Activated T-cell treated with anti-CD3 and anti-CD28 coated beads, Interleukin-2, amount 50 U/mL, for 4 hours (primary cell): ENCODE data around the gene PISD. TPM values are rescaled to one million over a fixed set of nuclear protein-coding genes. Genes with fewer than 3 reads are reported as not detected.
"Not testable (repeated sequence)": the region's sequence is repeated elsewhere in the genome, so short reads cannot be mapped to it uniquely, and the experiment has no call there.

Source experiments
- ATAC-seq, 2 donors: fragments of 200-7000 bp; cut with Tn5 transposase; one replicate each; pipeline ENCODE4 v1.10.0; 2021
- DNase-seq: peaks from one replicate; pipeline ENCODE4 v3.0.0-alpha.2; 2020
- H3K27me3 Mint-ChIP-seq: one replicate; pipeline ENCODE4 v1.8.0; 2021; ENCODE audit warnings: low read depth, mixed read lengths
- H3K36me3 Mint-ChIP-seq: one replicate; pipeline ENCODE4 v1.8.0; 2022; ENCODE audit warnings: mixed read lengths; ENCODE audit not compliant: insufficient read depth
- H3K4me1 Mint-ChIP-seq: one replicate; pipeline ENCODE4 v1.8.0; 2021; ENCODE audit warnings: low read depth, mixed read lengths
- H3K4me3 Mint-ChIP-seq: one replicate; pipeline ENCODE4 v1.8.0; 2021; ENCODE audit warnings: mild to moderate bottlenecking, moderate library complexity, mixed read lengths
- H3K9me3 Mint-ChIP-seq: one replicate; pipeline ENCODE4 v1.8.0; 2021; ENCODE audit warnings: mixed read lengths
- total RNA-seq, 3 donors: library from RNA; stranded (reverse); gene quantifications; one replicate each; pipeline ENCODE4 v1.2.1, GENCODE V29; 2021

The PISD gene
- 100 to 1,000 TPM in 1 of 3 donors, 10 to 100 TPM in 2; 80.0 to 101 (median 81.2) TPM for total RNA-seq

GRCh38 chr22:31661851-31662667 is at the start of gene PISD:
Gene PISD, minus strand, starts transcription at chr22:31662215. Its CDS starts 7 bp downstream, at chr22:31662208.
- no peaks in the 10 kb centered on the region for H3K9me3 Mint-ChIP-seq
- peak; percentile 87 to 88 for ATAC-seq
- DNase-seq: peak; percentile 96
- H3K4me1 Mint-ChIP-seq: peaks cover 37% of the 10 kb centered on the region
- no peaks in the 10 kb centered on the region for H3K27me3 Mint-ChIP-seq
- H3K36me3 Mint-ChIP-seq: peaks cover 8% of the 10 kb centered on the region
- H3K4me3 Mint-ChIP-seq: peak within 1 kb of the TSS; percentile 98

DNA sequence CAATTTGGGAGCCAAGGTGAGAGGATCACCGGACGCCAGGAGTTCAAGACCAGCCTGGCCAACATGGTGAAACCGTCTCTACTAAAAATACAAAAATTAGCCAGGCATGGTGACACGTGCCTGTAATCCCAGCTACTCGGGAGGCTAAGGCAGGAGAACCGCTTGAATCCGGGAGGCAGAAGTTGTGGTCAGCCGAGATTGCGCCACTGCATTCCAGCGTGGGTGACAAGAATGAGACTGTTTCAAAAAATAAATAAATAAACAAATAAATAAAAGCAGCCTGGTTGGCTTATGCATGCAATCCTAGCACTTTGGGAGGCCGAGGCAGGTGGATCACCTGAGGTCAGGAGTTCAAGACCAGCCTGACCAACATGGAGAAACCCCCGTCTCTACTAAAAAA is 49.2 kb upstream of the PISD start:
- not testable (repeated sequence) for H3K27me3 Mint-ChIP-seq, H3K4me1 Mint-ChIP-seq, ATAC-seq, H3K9me3 Mint-ChIP-seq, DNase-seq, H3K4me3 Mint-ChIP-seq
- peaks cover 37% of the 10 kb centered on the region for H3K36me3 Mint-ChIP-seq

DNA sequence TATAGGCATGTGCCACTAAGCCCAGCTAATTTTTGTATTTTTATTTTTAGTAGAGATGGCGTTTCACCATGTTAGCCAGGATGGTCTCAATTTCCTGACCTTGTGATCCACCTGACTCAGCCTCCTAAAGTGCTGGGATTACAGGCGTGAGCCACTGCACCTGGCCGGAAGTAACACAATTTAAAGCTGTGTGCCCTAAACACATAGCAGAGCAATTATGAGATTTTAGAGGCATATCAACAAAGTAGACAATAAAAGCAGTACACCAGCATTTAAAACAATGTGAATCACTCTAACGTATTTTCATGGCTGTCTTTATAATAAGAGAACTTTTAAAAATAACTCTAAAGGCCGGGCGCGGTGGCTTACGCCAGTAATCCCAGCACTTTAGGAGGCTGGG is 45.5 kb upstream of the PISD start:
- no peaks in the 10 kb centered on the region for H3K4me1 Mint-ChIP-seq
- no peaks in the 10 kb centered on the region for H3K27me3 Mint-ChIP-seq
- no peaks in the 10 kb centered on the region for H3K9me3 Mint-ChIP-seq
- no peak for ATAC-seq
- no peak for DNase-seq
- H3K4me3 Mint-ChIP-seq: no peak overlapping the region
- H3K36me3 Mint-ChIP-seq: peaks cover 27% of the 10 kb centered on the region

DNA sequence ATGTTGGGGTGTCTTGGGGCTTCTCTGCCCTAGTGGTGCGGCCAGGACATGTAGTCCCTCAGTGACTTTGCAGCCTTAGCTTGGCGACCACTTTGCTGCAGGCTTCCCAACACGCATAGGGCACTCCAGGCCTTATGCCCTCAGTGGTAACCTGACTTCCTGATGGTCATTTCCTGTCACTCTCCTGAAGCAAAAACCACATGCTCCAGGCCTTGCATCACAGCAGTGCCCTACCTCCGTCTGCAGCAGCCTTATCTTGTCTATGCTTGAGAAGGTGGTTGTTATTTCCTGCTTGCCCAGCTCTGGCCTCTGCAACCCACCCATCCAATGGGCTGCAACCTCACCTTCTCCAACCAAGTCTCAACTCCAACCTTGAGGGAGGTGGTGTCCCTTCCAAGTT is 33.4 kb upstream of the PISD start:
- Mint-ChIP-seq H3K27me3 (no peaks in the 10 kb centered on the region), H3K4me1 (peaks cover 18% of the 10 kb centered on the region), H3K36me3 (peaks cover 35% of the 10 kb centered on the region), H3K9me3 (no peaks in the 10 kb centered on the region), H3K4me3 (no peak overlapping the region)
- DNase-seq (no peak), ATAC-seq (no peak)

DNA sequence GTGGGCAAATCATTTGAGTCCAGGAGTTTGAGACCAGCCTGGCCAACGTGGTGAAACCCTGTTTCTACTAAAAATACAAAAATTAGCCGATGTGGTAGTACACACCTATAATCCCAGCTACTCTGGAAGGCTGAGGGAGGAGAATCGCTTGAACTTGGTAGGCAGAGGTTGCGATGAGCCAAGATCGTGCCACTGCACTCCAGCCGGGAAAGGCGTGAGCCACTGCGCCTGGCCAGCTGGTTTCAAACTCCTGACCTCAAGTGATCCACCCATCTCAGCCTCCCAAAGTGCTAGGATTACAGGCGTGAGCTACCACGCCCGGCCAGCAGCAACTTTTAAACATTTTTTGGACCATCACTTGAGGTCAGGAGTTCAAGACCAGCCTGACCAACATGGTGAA is 32.0 kb upstream of the PISD start:
- H3K4me1 Mint-ChIP-seq: peaks cover 18% of the 10 kb centered on the region
- DNase-seq, H3K27me3 Mint-ChIP-seq, H3K9me3 Mint-ChIP-seq, H3K4me3 Mint-ChIP-seq, ATAC-seq: not testable (repeated sequence)
- H3K36me3 Mint-ChIP-seq: peaks cover 32% of the 10 kb centered on the region

DNA sequence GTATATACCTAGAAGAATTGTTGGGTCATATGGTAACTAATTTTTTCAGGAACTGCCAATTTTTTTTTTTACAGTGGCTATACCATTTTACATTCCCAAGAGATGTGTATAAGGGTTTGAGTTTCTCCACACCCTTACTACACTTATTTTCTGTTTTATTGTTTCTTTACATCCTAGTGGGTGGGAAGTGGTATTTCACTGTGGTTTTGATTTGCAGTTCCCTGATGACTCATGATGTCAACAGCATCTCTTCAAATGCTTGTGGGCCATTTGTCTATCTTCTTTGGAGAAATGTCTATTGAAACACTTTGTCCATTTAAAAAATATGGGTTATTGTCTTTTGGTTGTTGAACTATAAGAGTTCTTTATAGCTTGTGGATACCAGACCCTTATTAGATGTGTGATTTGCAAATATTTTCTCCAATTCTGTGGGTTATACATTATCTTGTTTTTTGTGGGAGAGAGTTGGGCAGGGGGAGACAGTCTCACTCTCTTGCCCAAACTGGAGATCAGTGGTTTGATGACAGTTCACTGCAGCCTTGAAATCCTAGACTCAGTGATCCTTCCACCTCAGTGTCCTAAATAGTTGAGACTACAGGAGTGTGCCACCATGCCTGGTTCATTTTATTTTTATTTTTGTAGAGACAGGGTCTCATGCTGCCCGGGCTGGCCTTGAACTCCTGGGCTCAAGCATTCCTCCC is 30.3 kb upstream of the PISD start:
- Mint-ChIP-seq H3K9me3 (no peaks in the 10 kb centered on the region), H3K4me1 (peaks cover 18% of the 10 kb centered on the region), H3K36me3 (peaks cover 29% of the 10 kb centered on the region), H3K27me3 (no peaks in the 10 kb centered on the region), H3K4me3 (no peak overlapping the region)
- ATAC-seq: peak; percentile 90 to 97
- DNase-seq: no peak

- Mint-ChIP-seq H3K9me3 (no peaks in the 10 kb centered on the region), H3K4me1 (peaks cover 18% of the 10 kb centered on the region), H3K36me3 (peaks cover 27% of the 10 kb centered on the region), H3K4me3 (no peak overlapping the region), H3K27me3 (no peaks in the 10 kb centered on the region)
- peak in 1 of 2 donors; percentile 25 for ATAC-seq
- DNase-seq: no peak
Observed at GRCh38 chr22:31691408-31691807, 29.4 kb upstream of the PISD start.

GRCh38 chr22:31683181-31684105 is 21.4 kb upstream of the PISD start:
- no peak for DNase-seq
- no peak for ATAC-seq
- H3K27me3 Mint-ChIP-seq: no peaks in the 10 kb centered on the region
- H3K4me3 Mint-ChIP-seq: no peak overlapping the region
- peaks cover 15% of the 10 kb centered on the region for H3K36me3 Mint-ChIP-seq
- no peaks in the 10 kb centered on the region for H3K4me1 Mint-ChIP-seq
- no peaks in the 10 kb centered on the region for H3K9me3 Mint-ChIP-seq

DNA sequence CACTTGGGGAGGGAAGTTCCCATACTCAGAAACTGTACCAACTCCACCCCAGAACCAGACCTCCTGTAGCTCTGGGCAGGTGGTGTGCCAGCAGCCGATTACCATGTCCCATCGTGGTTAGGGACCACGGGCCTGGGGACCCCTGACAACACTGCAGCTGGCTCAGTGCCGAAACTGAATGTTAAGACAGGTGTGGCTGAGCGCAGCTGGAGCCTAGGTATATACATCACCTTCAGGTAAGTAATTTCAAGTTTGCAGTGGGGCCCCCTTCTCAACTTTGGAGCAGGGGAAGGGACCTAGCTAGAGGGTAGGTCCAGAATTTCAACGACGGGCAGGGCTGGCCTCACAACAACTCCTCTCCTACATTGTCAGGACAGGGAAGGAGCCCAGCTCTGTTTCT is 20.7 kb upstream of the PISD start:
- ATAC-seq (no peak), DNase-seq (no peak)
- Mint-ChIP-seq H3K4me1 (no peaks in the 10 kb centered on the region), H3K36me3 (peaks cover 15% of the 10 kb centered on the region), H3K27me3 (no peaks in the 10 kb centered on the region), H3K4me3 (no peak overlapping the region), H3K9me3 (no peaks in the 10 kb centered on the region)

DNA sequence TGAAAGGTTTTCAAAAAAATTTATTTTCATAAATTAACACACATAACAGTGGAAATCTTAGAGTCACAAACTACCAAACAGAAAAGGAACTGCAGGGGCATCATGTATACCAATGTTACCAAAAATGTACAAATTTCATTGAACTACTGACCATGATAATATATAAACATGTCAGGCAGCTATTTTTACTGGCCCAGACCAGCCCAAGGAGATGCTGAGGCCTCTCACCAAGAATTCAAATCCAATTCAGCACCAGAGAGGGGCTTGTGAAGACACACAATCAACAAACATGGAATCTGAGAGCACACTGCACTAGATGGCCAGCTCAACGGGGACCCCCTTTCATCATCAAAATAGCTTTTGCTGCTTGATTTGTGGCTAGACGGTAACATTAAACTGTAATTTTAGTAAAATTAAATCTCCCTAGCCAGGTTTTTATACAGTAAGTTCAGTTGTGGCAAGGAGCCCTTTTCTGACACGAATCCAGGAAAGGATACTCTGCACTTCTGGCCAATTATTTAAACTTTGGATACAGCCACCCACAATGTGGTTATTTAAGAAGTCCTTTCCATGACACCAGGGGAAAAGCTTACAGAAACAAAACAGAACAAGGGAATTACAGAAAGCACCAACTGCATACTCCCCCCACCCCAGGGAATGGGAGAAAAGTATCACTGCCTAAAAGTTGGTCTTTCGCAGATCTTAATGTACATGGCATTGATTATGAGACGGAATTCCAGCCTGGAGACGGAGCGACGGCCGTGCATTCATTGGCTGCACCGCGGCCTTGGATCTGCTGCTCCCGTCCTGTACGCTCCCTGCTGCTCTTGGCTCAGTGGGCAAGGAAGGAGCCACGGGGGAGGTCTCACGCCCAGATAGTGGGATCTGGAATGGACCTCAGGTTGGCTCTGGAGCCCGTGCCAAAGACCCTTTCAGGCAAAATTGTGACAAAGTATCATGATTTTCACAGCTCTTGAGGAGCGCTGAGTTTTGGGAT is 19.6 kb upstream of the PISD start:
- Mint-ChIP-seq H3K27me3 (no peaks in the 10 kb centered on the region), H3K4me3 (no peak overlapping the region), H3K9me3 (no peaks in the 10 kb centered on the region), H3K36me3 (peaks cover 15% of the 10 kb centered on the region), H3K4me1 (peaks cover 5% of the 10 kb centered on the region)
- ATAC-seq: no peak
- no peak for DNase-seq

DNA sequence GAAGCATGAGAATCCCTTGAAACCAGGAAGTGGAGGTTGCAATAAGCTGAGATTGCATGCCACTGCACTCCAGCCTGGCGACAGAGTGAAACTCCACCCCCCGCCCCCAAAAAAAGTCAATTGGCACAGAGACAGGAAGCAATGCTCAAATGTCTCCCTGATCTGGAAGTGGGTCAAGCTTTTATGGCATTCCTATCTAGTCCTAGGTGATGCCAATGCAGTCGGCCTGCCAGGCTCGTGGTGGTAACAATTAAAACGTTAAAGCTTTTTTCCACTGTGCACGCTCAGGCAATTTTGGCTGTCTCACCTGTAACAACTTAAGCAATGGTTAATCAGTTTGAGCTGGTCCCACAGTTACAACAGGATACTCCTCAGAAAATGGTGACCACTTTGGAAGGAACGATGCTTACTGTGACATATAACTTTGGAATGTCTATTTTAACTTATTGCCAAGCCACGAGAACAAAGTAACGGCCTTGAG is 18.9 kb upstream of the PISD start:
- peaks cover 15% of the 10 kb centered on the region for H3K36me3 Mint-ChIP-seq
- no peak for ATAC-seq
- H3K9me3 Mint-ChIP-seq: no peaks in the 10 kb centered on the region
- H3K27me3 Mint-ChIP-seq: no peaks in the 10 kb centered on the region
- peaks cover 10% of the 10 kb centered on the region for H3K4me1 Mint-ChIP-seq
- H3K4me3 Mint-ChIP-seq: no peak overlapping the region
- DNase-seq: no peak

DNA sequence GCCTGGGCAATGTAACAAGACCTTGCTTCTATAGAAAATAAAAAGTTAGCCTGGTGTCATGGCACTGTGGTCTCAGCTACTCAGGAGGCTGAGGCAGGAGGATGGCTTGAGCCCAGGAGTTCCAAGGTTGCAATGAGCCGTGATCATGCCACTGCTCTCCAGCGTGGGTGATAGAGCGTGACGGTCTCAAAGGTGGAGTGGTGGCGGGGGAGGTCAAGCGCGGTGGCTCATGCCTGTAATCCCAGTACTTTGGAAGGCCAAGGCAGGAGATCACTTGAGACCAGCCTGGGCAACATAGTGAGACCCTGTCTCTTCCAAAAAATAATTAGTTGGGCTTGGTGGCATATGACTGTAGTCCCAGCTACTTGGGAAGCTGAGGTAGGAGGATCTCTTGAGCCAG is 16.7 kb upstream of the PISD start:
- DNase-seq (no peak), ATAC-seq (no peak)
- no peaks in the 10 kb centered on the region for H3K36me3 Mint-ChIP-seq
- no peaks in the 10 kb centered on the region for H3K27me3 Mint-ChIP-seq
- peaks cover 10% of the 10 kb centered on the region for H3K4me1 Mint-ChIP-seq
- no peak overlapping the region for H3K4me3 Mint-ChIP-seq
- H3K9me3 Mint-ChIP-seq: no peaks in the 10 kb centered on the region

DNA sequence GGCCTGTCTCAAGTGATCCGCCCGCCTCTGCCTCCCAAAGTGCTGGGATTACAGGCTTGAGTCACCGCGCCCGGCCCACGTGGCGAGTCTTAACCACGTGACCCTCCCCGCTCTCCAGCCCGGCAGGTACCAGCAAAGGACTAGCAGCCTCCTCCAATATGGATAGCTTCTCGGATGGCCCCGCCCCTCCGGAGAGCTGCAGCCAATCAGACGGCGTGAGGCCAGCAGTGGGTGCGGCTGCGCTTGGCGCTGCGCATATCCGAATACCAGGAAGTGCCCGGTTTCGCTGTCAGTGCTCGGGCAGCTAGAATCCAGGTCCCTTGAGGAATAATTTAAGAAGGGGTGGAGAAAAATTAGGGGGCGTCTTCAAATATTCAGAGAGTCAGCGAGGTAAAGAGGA is 14.7 kb upstream of the PISD start:
- Mint-ChIP-seq H3K4me1 (peaks cover 10% of the 10 kb centered on the region), H3K27me3 (no peaks in the 10 kb centered on the region), H3K36me3 (no peaks in the 10 kb centered on the region), H3K9me3 (no peaks in the 10 kb centered on the region), H3K4me3 (peak overlapping the region; percentile 93)
- peak; percentile 91 for DNase-seq
- ATAC-seq: peak; percentile 100
